Erythroblast (primary cell): Measurements from ENCODE around the gene FBLIM1.

ENCODE experiments used
- DNase-seq, 2 experiments: peaks; one replicate each; lab custom pipeline; 2025; lab: John Stamatoyannopoulos, UW
- GATA1 ChIP-seq: IDR thresholded peaks from 2 replicates; pipeline ENCODE4 v1.6.1; 2011; ENCODE audit warnings: low read depth, mild to moderate bottlenecking, control low read depth, low read length, moderate library complexity
- POLR2A ChIP-seq: IDR thresholded peaks from 2 replicates; pipeline ENCODE4 v1.6.1; 2011; ENCODE audit warnings: mild to moderate bottlenecking, low read length

The FBLIM1 gene

DNA sequence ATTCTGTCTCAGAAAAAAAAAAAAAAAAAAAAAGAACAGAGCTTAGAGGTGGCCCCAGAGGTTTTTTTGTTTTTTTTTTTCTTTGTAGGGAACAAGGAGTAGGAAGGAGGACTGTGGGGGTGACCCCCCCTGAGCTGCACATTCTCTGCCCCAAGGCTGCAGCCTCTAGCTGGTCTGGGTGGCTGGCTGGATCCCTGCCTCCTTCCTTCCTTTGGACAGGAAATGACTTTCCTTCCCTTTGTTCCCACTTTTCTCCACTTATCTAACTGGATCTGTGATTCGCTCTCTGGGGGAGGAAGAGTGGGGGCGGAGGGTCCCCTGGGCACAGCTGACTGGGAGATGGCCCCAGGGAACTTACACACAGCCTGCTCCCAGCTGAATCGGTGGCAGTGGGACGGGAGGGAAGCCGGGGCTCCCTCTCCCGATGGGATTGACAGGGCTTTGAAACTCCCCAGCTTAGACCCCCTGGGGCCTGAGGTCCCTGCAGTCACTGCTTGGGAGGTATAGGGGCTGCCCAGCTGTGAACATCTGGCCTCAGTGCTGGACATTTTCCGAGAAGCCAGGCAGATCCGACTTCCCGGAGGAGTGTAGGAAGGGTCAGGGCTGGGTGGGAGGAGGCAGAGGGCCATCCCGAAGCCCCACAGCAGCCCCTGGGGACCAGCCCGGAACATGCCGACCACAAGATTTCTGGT is 2.1 kb downstream of the FBLIM1 start:
- DNase-seq, result no peak
- TF ChIP-seq GATA1 (no peak), POLR2A (no peak)

GRCh38 chr1:15761366-15762128 is 3.0 kb downstream of the FBLIM1 start:
- DNase-seq, result peak; percentile 35 to 66
- TF ChIP-seq GATA1, result no peak

GRCh38 chr1:15762546-15762945 is 4.0 kb downstream of the FBLIM1 start:
- no peak for TF ChIP-seq GATA1
- TF ChIP-seq POLR2A, result no peak
- DNase-seq, result no peak

DNA sequence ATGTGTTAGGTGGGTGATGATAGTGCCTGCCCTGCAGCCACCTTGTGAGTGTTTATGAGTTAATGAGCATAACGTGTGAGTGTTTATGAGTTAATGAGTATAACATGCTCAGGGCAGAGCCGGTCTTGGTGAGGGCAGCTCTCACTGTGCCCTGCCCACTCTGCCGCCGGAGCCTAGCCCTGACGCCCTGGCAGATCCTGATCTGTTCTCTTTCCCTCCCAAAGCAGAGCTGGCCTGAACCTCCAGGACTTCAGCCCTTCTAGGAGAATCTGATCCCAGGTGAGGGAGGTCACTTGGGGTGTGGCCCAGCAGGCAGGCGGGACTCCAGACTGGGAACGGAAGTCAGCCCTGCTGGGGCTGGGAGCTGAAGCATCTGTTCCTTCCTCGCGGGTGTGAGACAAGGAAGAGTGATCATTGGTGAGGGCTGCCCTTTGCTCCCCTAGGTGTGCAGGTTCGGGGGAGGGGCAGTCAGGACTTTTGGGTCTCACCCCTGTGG is 5.7 kb downstream of the FBLIM1 start:
- no peak for DNase-seq
- TF ChIP-seq GATA1, result no peak

DNA sequence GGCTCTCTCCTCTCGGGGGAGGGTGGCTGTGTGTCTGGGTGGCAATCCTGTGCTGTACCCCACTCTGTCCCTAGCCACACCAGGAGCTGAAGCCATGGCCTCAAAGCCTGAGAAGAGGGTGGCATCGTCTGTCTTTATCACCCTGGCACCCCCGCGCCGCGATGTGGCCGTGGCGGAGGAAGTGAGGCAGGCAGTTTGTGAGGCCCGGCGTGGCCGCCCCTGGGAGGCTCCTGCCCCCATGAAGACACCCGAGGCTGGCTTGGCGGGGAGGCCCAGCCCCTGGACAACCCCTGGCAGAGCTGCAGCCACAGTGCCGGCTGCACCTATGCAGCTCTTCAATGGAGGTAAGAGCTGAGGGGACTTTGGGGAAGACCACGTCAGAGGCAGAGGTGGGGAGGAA is 6.3 kb downstream of the FBLIM1 start:
- TF ChIP-seq POLR2A (no peak), GATA1 (no peak)
- no peak for DNase-seq

- TF ChIP-seq POLR2A (no peak), GATA1 (no peak)
- DNase-seq, result no peak
Measured at GRCh38 chr1:15765495-15766194, 7.0 kb downstream of the FBLIM1 start.

GRCh38 chr1:15767941-15768340 is 9.3 kb downstream of the FBLIM1 start:
- TF ChIP-seq POLR2A, result no peak
- TF ChIP-seq GATA1, result no peak

GRCh38 chr1:15768388-15768787 is 9.8 kb downstream of the FBLIM1 start:
- no peak for DNase-seq
- TF ChIP-seq GATA1 (no peak), POLR2A (no peak)

More at GRCh38 chr1:15767941-15768340, 9.3 kb downstream of the FBLIM1 start:
- no peak for DNase-seq

DNA sequence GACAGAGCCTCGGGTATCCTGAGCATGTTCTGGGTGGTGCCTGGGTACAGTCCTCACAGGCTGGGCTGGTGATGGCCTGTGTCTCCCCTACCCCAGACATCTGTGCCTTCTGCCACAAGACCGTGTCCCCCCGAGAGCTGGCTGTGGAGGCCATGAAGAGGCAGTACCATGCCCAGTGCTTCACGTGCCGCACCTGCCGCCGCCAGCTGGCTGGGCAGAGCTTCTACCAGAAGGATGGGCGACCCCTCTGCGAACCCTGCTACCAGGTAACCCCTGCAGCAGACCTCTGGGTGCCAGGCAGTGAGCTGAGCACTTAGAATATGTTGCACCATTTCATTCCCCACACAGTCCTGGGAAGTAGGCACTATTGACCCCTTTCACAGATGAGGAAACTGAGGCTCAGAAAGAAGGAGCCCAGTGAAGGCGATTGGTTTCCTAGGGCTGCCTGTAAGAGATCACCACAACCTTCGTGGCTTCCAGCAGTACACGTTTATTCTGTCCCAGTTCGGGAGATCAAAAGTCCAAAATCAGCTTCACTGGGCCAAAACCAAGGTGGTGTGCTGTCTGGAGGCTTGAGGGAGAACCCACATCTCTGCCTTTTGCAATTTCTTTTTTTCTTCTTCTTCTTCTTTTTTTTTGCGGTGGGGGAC is 11.8 kb downstream of the FBLIM1 start:
- TF ChIP-seq POLR2A, result no peak
- no peak for DNase-seq

DNA sequence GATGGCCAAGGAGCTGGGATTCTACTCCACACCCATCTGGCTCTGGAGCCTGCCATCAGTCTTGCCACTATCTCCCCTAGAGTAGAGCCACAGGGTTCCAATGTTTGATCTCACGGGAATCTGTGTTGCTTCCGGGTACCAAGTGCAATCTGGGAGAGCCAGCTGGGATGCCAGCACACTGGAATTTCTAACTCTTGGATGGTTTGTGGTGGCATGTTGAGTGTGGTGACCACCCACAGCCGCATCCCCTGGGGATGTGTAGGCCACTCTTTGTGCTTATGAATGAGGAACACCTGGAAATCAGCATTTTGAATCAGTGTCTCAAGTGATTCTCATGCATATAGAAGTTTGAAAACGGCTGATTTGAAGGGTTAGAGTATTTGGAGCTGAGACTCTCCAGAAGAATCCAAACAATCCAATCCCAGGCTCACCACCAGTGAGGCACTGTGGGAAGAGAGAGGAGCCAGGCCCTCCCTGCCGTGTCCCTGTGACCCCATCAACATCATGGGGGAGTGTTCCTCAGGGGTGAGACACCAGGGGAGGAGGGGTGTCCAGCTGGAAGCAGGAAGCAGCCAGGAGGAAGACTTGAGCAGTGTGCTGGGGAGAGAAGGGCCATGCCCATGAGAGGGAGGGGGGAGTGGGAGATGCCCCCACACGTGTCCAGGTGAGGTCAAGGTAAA is 13.4 kb downstream of the FBLIM1 start:
- no peak for DNase-seq
- no peak for TF ChIP-seq POLR2A
- no peak for TF ChIP-seq GATA1

DNA sequence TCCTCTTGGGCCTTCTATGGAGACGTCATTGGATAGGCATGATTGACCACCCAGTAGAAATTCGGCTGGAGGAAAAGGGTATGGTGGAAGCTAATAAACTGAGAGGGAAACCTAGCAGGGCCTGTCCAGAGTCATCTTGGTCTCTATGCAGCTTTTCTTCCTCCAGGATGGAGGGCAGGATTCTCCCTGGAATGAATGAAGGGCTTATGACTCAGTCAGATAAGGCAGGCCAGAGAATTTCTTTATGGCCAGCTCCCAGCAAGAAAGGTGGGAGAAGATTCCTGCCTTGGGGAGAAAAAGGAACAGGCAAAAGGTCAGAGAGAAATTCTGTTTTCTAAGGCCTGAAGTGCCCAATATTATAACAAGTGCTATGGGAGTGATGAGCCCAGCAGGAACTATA is 17.1 kb downstream of the FBLIM1 start:
- no peak for TF ChIP-seq POLR2A
- no peak for TF ChIP-seq GATA1
- no peak for DNase-seq

GRCh38 chr1:15777909-15778707 is 19.5 kb downstream of the FBLIM1 start:
- DNase-seq, result no peak
- TF ChIP-seq POLR2A (no peak), GATA1 (no peak)
